ENCODE data around the gene ATP8B3.

DNA sequence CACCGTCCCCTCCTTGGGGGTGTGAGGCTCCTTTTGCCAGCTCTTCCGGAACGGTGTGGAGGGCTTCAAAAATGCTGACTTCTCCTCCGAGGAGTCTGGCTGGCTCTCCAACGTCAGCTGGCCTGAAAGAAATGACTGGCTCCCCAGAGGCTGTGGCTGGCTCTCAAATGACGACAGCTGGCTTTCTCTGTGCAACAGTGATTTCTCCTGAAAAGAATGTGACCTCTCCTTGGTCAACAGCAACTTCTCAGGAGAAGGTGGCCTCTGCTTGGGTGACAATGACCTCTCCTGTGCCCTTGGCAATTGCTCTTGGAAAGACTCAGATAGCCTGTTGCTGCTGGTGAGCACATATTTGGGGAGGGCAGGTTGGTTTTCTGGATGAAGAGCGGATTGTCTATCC, 29.6 kb downstream of the ATP8B3 start:
- TF ChIP-seq, protein P1, sequence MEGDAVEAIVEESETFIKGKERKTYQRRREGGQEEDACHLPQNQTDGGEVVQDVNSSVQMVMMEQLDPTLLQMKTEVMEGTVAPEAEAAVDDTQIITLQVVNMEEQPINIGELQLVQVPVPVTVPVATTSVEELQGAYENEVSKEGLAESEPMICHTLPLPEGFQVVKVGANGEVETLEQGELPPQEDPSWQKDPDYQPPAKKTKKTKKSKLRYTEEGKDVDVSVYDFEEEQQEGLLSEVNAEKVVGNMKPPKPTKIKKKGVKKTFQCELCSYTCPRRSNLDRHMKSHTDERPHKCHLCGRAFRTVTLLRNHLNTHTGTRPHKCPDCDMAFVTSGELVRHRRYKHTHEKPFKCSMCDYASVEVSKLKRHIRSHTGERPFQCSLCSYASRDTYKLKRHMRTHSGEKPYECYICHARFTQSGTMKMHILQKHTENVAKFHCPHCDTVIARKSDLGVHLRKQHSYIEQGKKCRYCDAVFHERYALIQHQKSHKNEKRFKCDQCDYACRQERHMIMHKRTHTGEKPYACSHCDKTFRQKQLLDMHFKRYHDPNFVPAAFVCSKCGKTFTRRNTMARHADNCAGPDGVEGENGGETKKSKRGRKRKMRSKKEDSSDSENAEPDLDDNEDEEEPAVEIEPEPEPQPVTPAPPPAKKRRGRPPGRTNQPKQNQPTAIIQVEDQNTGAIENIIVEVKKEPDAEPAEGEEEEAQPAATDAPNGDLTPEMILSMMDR (IDR thresholded peaks at IDR 0.05 in 4 of 5, conservative IDR thresholded peaks at IDR 0.05 in 1 of 5): no peak
- no peak for TF ChIP-seq POLR2A (IDR thresholded peaks at IDR 0.05)
